ENCODE results near the gene ACBD6.
"Not testable (repeated sequence)": the region's sequence is repeated elsewhere in the genome, so short reads cannot be mapped to it uniquely, and the experiment has no call there.

The ACBD6 gene

DNA sequence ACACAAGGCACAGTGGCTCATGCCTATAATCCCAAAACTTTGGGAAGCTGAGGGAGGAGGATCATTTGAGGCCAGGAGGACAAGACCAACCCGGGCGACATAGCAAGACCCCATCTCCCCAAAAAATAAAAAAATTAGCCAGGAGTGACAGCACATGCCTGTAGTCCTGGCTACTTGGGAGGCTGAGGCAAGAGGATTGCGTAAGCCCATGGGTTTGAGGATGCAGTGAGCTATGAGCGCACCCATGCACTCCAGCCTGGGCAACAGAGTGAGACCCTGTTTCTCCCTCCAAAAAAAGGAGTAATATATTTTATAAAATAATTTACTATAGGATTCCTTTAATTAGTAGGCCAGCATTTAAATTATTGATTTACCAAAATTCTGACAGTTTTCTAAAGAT lies 89.8 kb downstream of the ACBD6 start:
- no peak for DNase-seq

DNA sequence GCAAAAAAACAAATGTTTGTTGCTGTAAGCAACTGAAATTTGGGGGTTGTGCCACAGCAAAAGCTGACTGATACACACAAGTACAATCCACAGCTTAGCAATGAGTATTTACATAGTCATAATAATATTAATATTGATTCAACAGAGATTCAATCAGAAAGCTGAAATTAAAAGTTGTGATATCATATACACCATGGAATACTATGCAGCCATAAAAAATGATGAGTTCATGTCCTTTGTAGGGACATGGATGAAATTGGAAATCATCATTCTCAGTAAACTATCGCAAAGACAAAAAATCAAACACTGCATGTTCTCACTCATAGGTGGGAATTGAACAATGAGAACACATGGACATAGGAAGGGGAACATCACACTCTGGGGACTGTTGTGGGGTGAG lies 94.2 kb downstream of the ACBD6 start:
- DNase-seq, result not testable (repeated sequence)

DNA sequence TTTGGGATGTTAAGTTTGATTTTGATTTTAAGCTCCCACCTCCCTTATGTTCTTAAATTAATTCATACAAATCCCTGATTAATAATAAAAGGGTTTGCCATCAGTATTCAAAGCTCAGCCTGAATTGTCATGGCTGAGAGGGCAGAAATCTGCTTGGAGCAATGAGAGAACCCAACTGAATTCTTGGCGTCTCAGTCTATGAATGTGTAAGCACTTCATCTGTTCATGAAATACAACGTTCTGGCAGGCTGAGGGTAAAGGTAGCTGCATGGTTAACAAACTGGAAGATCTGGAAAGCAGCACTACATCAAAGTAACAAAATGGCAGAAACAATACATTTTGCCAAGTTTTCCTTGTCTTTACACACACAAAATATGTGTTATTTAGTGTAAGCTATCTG lies 95.3 kb downstream of the ACBD6 start:
- no peak for DNase-seq

DNA sequence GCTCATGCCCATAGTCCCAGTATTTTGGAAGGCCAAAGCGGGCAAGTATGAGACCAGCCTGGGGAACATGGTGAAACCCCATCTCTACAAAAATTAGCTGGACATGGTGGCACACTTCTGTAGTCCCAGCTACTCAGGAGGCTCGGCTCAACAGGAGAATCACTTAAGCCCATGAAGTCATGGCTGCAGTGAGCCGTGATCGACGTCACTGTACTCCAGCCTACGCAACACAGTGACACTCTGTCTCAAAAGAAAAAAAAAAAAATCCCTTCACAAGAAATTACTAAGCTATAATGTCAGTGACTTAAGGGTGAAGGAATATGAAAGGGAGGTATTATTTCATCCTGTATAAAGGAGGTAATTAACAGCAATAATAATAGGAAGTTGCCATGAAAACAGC lies 99.8 kb downstream of the ACBD6 start:
- no peak for DNase-seq

DNA sequence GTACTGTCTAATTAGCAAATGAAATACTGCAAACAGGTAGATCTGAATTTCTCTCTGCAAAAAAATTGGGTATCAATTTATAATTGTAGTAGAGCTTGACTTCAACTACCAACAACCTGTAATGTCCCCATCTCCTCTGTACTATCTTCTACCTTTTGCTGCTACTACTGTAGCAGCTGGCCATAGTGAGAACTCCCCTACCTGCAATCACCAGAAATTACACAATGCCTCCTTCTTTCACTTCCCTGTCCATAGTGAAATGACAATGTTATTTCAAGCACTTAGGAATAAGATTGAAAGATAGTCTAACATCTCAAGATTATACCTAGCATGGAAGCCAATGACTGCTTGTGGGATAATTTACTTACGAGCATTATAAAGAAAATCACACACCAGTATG lies 100.4 kb downstream of the ACBD6 start:
- DNase-seq, result no peak

DNA sequence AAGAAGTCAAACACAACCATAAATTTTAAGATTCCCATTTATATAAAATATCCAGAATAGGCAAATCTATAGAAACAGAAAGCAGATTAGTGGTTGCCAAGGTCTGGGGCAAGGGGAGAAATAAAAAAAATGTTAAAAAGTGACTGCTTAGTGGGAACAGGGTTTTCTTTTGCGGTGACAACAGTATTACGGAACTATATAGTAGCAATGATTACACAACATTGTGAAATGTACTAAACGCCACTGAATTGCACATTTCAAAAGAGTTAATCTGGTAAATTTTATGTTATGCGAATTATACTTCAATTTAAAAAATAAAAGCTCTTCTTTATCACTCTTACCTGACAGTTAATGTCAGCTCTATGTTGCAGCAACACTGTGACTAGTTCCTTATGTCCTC lies 105.2 kb downstream of the ACBD6 start:
- no peak for DNase-seq

DNA sequence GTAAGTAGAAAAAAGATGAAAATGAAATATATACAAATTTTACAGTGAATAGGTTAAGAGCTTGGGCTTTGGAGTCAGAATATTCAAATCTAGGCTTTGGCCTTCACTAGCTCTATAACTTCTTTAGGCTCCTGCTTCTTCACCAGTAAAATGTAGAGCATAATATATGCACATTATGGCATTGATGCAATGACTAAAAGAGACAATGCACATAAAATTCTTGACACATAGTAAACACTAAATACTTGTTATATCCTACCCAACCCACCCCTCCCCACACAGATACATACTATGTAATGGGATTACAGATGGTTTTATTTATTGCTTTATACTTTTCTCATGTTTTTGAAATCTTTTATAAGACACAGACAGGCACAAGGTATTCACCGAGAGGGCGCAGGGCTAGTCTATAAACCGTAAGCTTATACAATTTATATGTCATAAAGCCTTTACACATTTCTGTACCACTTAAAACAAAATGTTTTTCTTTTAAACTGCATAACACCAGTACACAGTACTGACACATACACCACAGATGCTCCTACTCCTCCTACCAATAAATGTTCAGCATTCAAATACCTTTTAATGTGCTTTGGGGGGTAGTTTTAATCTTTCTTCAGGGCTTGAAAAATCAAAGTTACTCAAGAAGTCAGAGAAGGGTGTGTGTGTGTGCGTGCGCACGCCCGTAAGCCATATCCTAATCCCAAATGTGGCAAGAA lies 109.8 kb downstream of the ACBD6 start:
- DNase-seq, result no peak

DNA sequence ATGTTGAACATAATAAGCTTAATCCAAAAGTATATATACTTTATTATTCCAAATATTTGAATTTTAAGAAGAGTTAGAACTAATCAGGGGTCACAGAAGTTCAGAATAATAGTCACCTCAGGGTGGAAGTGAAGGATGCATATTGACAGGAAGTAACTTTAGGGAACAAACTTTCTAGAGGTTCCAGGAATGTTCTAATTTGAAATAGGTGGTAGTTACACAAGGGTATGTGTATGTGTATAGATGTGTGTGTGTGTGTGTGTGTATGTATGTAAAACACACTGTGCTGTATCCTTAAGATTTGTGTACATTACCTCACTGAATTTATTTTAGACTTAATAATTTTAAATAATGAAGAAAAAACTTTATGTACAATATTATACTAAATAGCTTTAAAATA lies 110.4 kb downstream of the ACBD6 start:
- DNase-seq, result no peak

DNA sequence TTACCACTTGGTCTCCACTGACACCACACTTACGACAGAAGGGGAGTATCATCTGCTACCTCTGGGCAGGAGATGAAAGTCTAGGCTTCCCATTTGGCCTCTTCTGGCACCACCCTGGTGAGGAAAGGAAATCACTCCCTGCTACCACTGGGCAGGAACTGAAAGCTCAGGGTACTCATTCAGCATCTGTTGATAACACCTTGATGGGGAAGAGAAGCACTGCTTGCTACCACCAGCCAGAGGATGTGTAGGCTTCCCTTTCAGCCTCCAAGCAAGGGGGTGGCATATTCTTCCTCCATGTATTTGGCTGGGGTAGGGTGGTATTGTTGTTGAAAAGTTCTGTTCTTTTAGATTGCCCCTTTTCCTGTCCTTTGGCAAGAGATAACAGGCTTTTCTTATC lies 115.0 kb downstream of the ACBD6 start:
- DNase-seq, result no peak

DNA sequence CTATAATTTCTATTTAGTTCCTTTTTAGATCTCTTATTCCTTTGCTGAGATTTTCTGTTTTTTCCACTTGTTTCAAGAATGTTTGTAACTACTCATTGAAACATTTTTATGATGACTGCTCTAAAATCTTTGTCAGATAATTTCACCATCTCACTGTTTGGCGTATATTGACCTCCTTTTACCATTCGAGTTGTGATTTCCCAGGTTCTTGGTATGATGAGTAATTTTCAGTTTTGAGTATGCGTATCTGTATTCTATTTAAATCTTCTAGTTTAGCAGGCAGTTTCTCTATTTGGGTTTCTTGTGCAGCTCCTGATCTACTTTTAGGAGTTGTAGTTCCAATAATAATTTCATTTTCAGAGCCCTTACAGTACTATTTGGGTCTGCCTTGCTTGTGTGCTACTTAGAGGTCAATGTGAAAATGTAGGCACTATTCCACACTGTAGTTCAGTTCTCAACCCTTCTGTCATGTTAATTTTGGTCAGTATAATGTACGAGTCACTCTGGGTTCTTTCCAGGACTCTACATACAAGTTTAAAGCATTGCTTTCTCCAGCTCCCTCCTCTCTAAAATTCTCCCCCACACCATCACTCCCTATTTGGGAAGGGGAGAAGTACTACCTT lies 115.5 kb downstream of the ACBD6 start:
- no peak for DNase-seq

DNA sequence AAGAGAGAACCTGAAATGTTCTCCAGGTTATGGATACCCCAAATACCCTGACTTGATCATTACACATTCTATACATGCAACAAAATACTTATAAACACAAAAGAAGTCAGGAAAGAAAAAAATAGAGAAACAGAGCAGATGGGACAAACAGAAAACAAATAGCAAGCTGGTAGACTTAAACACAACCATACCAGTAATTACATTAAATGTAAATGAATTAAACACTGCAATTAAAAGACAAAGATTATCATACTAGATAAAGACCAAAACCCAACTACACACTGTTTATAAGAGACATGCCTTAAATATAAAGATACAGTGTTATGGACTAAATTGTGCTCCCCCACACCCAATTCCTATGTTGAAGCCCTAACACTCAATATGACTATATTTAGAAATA lies 117.2 kb downstream of the ACBD6 start:
- no peak for DNase-seq

DNA sequence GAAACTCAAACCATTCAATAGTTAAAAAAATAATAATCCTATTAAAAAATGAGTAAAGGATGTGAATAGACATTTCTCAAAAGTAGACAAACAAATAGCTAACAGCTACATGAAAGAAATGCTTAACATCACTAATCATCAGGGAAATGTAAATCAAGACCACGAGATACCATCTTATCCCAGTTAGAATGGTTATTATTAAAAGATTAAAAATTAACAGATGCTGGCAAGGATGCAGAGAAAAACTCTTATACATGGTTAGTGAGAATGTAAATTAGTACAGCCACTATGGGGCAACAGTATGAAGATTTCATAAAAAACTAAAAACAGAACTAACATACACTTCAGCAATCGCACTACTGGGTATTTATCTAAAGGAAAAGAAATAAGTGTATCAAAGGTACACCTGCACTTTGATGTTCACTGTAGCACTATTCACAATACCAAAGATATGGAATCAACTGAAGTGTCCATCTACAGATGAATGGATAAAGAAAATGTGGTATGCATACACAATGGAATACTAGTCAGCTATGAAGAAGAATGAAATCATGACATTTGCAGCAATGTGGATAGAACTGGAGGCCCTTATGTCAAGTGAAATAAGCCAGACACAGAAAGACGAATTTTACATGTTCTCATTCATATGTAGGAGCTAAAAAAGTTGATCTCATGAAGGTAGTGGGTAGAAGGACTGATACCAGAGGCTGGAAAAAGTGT lies 117.9 kb downstream of the ACBD6 start:
- DNase-seq, result no peak

DNA sequence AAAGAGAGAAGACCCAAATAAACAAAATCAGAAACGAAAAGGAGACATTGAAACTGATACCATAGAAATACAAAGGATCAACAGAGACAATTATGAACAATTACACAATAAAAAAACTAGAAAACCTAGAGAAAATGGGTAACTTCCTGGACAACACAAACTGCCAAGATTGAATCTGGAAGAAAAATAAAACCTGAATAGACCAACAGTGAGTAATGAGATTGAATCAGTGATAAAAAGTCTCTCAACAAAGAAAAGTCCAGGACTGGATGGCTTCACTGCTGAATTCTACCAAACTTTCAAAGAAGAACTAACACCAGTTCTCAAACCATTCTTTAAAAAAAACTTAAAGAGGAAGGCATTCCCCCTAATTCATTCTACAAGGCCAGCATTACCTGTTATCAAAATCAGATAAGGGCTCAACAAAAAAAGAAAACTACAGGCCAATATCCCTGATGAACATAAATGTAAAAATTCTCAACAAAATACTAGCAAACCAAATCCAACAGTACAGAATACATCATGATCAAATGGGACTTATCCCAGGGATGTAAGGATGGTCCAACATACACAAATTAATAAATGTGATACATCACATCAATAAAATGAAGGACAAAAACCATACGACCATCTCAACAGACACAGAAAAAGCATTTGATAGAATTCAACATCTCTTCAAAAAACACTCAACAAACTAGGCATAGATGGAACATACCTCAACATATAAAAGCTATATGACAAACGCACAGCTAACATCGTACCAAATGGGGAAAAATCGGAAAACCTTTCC lies 119.9 kb downstream of the ACBD6 start:
- no peak for DNase-seq

DNA sequence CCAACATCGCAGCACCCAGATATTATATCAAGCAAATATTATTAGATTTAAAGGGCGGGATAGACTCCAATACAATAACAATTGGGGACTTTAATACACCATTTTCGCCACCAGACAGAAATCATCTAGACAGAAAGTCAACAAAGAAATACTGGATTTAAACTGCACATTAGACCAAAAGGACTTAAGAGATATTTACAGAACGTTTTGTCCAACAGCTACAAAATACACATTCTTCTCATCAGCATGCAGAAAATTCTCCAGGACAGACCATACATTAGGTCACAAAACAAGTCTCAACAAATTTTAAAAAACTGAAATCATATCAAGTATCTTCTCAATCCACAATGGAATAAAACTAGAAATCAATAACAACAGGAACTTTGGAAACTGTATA lies 121.2 kb downstream of the ACBD6 start:
- no peak for DNase-seq

DNA sequence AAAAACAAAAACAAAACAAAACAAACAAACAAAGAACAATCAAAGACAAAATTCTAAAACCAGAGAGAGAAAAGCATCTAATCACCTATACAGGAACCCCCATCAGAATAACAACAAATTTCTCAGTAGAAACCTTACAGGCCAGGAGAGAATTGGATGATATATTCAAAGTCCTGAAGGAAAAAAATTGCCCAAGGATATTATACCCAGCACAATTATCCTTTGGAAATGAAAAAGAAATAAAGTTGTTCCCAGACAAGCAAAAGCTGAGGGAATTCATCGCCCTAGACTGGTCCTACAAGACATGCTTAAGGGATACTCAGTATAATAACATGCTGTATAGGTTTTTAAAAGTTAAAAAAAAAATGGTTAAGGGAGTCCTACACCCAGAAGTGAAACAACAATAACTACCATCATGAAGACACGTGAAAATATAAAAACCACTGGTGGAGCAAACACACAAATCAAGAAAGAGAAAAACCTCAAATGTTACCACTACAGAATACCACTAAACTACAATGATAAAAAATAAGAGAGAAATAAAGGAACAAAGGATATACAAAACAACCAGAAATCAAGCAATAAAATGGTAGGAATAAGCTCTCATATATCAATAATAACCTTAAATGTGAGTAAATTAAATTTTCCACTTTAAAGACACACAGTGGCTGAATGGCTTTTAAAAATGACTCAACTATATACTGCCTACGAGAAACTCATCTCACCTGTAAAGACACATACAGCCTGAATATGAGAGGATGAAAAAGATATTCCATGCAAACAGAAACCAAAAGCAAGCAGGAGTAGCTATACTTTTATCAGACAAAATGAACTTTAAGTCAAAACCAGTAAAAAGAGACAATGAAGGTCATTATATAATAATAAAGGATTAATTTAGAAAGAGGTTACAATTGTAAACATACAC lies 121.9 kb downstream of the ACBD6 start:
- DNase-seq, result no peak

DNA sequence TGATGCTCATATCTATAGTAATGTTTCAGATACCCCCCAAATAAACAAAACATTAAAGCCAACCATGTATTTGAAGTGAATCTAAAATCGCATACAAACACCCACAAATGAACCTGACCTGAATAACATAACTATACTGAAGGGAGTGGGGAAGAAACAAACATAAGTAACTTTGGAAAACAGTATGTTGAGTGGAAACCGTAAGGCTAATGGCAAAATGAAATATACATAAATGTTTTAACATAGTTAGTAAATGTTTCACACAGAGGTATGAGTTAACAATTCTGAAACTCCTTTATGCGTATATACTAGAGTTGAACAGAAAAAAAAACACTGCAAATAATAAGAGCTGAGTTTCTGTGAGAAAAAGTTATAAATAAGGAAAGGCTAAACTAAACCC lies 125.6 kb downstream of the ACBD6 start:
- DNase-seq, result no peak

DNA sequence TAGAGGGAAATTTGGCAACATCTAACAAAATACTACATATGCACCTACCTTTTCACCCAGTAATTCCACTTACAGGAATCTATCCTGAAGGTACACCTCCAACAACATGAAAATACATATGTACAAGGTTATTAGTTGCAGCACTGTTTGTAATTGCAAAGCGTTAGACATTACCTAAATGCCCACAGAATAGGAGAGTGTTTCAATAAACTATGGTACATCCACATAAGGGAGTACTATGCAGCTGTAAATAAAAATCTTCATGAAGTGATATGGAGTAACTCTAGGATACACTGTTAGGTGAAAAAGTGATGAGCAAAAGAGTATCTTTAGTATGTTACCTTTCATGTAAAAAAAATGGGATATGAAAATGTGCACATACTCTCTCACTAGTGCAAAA lies 126.1 kb downstream of the ACBD6 start:
- DNase-seq, result no peak

DNA sequence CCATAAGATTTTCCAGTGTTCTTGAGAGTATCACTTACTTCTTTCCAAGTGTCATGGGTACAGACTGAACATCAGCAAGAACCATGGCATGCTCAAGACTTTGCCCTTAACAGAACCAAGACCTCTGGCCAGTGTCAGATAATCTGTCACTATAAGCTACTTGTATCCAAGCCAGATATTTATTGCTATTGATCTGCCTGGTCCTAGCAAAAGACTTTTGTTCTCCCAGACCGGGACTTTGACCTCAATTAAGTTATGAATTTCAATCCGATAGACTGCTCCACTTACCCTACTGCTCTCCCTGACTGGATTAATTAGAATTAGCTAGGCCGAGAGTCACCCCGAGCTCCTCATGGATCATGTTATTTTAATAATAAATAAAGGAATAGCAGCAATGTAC lies 129.6 kb downstream of the ACBD6 start:
- DNase-seq, result no peak

DNA sequence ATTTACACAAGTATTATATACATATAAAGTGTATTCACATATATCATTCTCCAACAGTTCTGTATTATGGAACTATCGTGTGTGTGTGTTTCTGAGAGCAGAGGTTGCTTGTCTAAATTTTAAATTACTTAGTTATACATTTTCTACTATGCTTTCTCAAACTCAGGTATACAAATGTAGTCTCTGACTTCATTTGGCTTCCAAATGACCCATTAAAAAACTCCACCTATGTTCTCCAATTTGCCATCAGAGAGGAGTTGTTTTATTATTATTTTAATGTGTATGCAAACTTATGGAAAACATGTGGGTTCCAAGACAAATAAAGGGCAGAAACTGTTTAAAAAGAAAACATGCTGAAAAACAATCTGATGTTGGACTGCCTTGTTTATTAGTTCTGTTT lies 131.8 kb downstream of the ACBD6 start:
- DNase-seq, result no peak

DNA sequence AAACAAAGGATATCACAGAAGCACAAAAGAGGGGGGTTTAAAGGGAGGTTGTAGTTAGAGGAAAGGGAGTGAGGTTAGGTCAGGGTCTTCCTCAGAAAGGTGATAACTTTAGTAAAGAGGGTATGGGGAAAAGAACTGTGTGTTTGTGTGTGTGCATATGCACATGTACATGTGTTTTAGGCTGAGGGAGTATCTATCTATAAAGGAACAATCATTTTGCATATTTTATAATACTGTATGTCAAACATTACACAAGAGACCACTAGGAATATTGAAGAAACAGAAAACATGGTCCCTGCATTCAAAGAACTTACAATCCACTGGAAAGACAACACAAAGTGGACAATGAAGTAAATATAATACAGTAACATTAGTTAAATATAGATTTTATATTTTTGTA lies 132.2 kb downstream of the ACBD6 start:
- DNase-seq, result no peak

DNA sequence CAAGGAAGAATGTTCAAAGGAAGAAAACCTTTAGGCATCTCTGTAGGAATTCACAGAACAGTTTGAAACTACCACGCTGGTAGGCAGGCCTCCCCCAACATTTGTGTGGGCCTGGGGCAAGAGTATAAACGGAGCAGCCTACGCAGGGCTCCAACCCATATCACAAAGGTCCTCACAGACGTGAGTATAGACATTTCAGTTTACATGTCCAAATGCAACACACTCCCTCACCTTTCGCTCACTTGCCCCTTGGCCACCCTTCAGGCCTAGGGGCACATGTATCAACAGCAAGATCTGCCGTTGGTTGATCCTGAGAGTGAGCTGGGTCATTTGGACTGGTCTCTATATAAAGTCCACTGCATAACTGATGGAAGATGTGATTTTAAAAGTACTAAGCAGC lies 133.3 kb downstream of the ACBD6 start:
- no peak for DNase-seq

DNA sequence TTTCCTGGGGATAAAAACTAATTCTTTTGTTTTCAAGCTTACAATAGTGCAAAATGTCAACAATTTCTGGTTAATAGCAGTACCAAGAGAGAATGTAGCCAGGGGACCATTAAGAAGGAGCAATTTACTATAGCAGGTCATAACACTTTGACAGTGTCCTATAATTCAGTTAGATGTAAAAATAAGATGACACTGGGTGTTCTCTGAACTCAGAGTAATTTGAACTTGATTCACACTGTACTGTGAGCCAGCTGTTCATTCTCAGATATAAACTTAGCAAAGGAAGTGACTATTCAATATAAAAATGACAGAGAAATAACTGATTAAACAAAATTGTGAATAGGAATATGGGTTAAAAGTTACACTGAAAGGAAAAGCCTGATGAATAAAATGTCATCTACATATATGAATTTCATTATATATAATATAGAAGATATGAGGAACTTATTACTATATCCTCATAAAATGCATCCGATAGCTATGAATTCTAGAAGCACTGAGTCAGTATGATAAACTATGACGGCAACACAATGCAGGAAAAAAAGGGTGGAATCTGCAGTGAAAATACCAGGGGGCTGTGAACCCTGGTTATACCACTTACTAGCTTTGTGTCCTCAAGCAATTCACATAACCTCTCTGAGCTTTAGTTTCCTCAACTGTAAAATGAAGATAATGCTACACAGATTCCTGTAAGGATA lies 135.9 kb downstream of the ACBD6 start:
- no peak for DNase-seq

Measured in hematopoietic multipotent progenitor cell treated with erythropoietin and hydrocortisone succinate and interleukin-3 and kit ligand, for 8 days (in vitro differentiated cells).